Right lobe of liver (tissue), 4 donors: ENCODE measurements around the gene SLC2A14.
"Not testable (repeated sequence)": the region's sequence is repeated elsewhere in the genome, so short reads cannot be mapped to it uniquely, and the experiment has no call there.

ENCODE experiments used
- CTCF ChIP-seq, 4 donors: fragments of 200-600 bp in 3 of 4; fragments of 450-650 bp in 1 of 4; IDR thresholded peaks; one replicate each; pipeline versions ENCODE4 v1.5.1 to v1.8.0; 2016 to 2022; ENCODE audit warnings: antibody characterized with exemption in 4 of 4, mild to moderate bottlenecking in 2 of 4
- POLR2A ChIP-seq: fragments of 450-650 bp; IDR thresholded peaks from one replicate; pipeline ENCODE4 v1.6.1; 2017; ENCODE audit warnings: antibody characterized with exemption, mild to moderate bottlenecking
- donor health status: DM: no; HTN: no; CAD: no.
- donor health status: DM: no; HTN: no; CAD: no.
- donor health status: DM: no; HTN: yes; CAD: no.

GRCh38 chr12:7848098-7848422, 24.7 kb downstream of the SLC2A14 start:
- not testable (repeated sequence) for TF ChIP-seq CTCF (IDR thresholded peaks at IDR 0.05); POLR2A
